Measurements from ENCODE around the gene CCDC78. TPM values are rescaled to one million over a fixed set of nuclear protein-coding genes. Genes with fewer than 3 reads are reported as not detected.
"Not testable (repeated sequence)": the region's sequence is repeated elsewhere in the genome, so short reads cannot be mapped to it uniquely, and the experiment has no call there.

The CCDC78 gene
- total RNA-seq, 1 donor from 2014 or later = 0.78 TPM

- TF ChIP-seq CTCF (IDR thresholded peaks at IDR 0.05) = peak; percentile 26
- H3K27me3 ChIP-seq = peaks cover 38% of the 10 kb centered on the region
- H3K9me3 ChIP-seq, H3K27ac ChIP-seq, DNase-seq, H3K4me3 ChIP-seq, ATAC-seq, H3K36me3 ChIP-seq: not testable (repeated sequence)
- intact Hi-C loops (cut with DNase I) = loop anchor here (10.0 kb wide), 1 partner anchor 72 kb away; the partner anchor contains the start of genes CHTF18 and RPUSD1
- peaks cover 13% of the 10 kb centered on the region for H3K4me1 ChIP-seq
Observed at GRCh38 chr16:712740-713250, 13.4 kb downstream of the CCDC78 start.

- intact Hi-C loops (cut with DNase I) = loop anchor here (10.0 kb wide), 1 partner anchor 73 kb away; the partner anchor contains the start of genes CHTF18 and RPUSD1
- Histone ChIP-seq H3K4me3 (no peak overlapping the region), H3K9me3 (no peaks in the 10 kb centered on the region), H3K27ac (no peak overlapping the region), H3K4me1 (peaks cover 13% of the 10 kb centered on the region), H3K36me3 (no peaks in the 10 kb centered on the region), H3K27me3 (peaks cover 47% of the 10 kb centered on the region)
- TF ChIP-seq CTCF (IDR thresholded peaks at IDR 0.05) = peak; percentile 98
- ATAC-seq (peak; percentile 79), DNase-seq (peak; percentile 92)
Observed at GRCh38 chr16:711548-712320, 14.5 kb downstream of the CCDC78 start.

GRCh38 chr16:711084-711483 is 15.2 kb downstream of the CCDC78 start:
- Histone ChIP-seq H3K27ac (no peak overlapping the region), H3K4me1 (peaks cover 8% of the 10 kb centered on the region), H3K9me3 (no peaks in the 10 kb centered on the region), H3K27me3 (peaks cover 53% of the 10 kb centered on the region), H3K4me3 (no peak overlapping the region), H3K36me3 (no peaks in the 10 kb centered on the region)
- intact Hi-C loops (cut with DNase I) = loop anchor here (10.0 kb wide), 1 partner anchor 74 kb away; the partner anchor contains the start of genes CHTF18 and RPUSD1
- ATAC-seq = no peak
- TF ChIP-seq CTCF (IDR thresholded peaks at IDR 0.05) = no peak
- no peak for DNase-seq

- no peak overlapping the region for H3K4me3 ChIP-seq
- no peak for DNase-seq
- ATAC-seq = no peak
- intact Hi-C loops (cut with DNase I) = loop anchor here (10.0 kb wide), 1 partner anchor 74 kb away; the partner anchor contains the start of genes CHTF18 and RPUSD1
- H3K4me1 ChIP-seq = peaks cover 4% of the 10 kb centered on the region
- peaks cover 56% of the 10 kb centered on the region for H3K27me3 ChIP-seq
- no peaks in the 10 kb centered on the region for H3K36me3 ChIP-seq
- no peak overlapping the region for H3K27ac ChIP-seq
- no peaks in the 10 kb centered on the region for H3K9me3 ChIP-seq
- TF ChIP-seq CTCF (IDR thresholded peaks at IDR 0.05) = no peak
Observed at GRCh38 chr16:710500-711075, 15.7 kb downstream of the CCDC78 start.

- intact Hi-C loops (cut with DNase I) = loop anchor here (10.0 kb wide), 1 partner anchor 75 kb away; the partner anchor contains the start of genes CHTF18 and RPUSD1
- Histone ChIP-seq H3K4me1 (peaks cover 4% of the 10 kb centered on the region), H3K36me3 (no peaks in the 10 kb centered on the region), H3K27ac (no peak overlapping the region), H3K27me3 (peaks cover 60% of the 10 kb centered on the region), H3K4me3 (no peak overlapping the region), H3K9me3 (no peaks in the 10 kb centered on the region)
- ATAC-seq = no peak
- no peak for DNase-seq
- no peak for TF ChIP-seq CTCF (IDR thresholded peaks at IDR 0.05)
Observed at GRCh38 chr16:709566-710499, 16.4 kb downstream of the CCDC78 start.

Data from upper lobe of right lung (tissue), 1 donor.